RWPE1 (cell line): ENCODE measurements around the gene ASPSCR1.

Source experiments
- CTCF ChIA-PET: fragments of 350-600 bp; sonication (Branson Sonifier 250); formaldehyde crosslinking; extraction: SDS; loops from one replicate; lab custom pipeline; 2021; lab: Yijun Ruan, JAX
- POLR2A ChIA-PET: fragments of 400-600 bp; formaldehyde crosslinking; extraction: SDS; loops from one replicate; lab custom pipeline; 2020; ENCODE audit warnings: antibody characterized with exemption; ENCODE audit not compliant: low non-redundant PET; lab: Yijun Ruan, JAX
- DNase-seq: peaks from one replicate; pipeline ENCODE4 v3.0.0; 2012; ENCODE audit warnings: low spot score
- H3K27ac ChIP-seq: fragments of 450-650 bp; 2 replicates; pipeline ENCODE4 v1.5.1; 2017
- TF ChIP-seq, protein P1 (sequence below): fragments of 450-650 bp; conservative IDR thresholded peaks from 2 replicates; pipeline ENCODE4 v1.5.1; 2017; ENCODE audit warnings: low read depth, mild to moderate bottlenecking

Gene ASPSCR1

DNA sequence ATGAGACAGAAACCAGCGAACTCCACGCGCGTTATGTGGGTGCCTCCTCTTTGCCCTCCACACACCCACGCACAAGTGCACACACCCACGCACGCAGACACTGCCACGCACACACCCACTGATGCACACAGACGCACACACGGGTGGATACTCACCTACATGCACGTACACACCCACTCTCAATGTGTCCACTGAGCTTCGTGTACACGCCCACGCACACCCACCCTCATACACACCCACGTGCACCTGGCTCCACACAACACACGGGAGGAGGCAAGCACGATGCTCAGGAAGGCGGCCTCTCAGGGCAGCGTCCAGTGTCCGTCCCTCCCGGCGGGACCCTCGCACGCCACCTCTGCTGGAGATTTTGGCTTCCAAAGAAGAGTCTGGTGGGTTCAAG lies 70.0 kb downstream of the ASPSCR1 start:
- peak overlapping the region; percentile 79 for H3K27ac ChIP-seq

DNA sequence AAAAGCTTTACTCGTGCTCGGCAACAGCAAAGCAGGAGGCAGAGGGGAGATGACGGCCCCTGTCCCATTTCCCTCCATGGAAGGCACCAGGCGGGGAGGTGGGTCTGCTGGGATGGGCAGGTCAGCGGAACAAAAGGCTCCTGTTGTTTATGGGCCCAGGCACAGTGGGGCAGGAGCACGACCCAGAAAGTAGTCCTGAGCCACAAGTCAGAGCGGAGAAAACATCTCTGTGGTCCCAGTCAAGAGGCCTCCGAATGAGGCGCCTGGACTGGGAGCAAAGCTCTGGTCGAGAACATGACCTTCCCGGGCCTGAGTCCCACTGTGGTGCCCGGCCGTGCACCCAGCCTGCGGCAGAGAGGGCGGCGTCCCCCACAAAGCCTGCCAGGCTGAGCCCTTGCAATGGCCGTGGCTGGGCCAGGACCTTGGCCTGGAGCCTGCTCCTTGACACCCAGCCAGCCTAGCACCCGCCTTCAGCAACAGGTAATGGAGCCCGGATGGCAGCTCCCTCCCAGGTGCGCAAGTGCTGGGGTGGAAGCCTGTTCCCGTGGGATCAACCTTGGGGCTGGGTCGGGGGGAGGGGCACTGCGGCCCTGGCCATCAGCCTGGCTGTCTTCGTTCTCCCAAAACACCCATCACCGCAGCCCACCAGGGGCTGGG lies 70.6 kb downstream of the ASPSCR1 start:
- ChIA-PET CTCF (interaction anchor here (0.6 kb wide), 1 partner anchor 33 kb away, joined by 3 read pairs; no protein-coding TSS in a partner anchor), POLR2A (no interaction called here)
- peak overlapping the region; percentile 79 for H3K27ac ChIP-seq
- DNase-seq, result no peak
- TF ChIP-seq, protein P1, sequence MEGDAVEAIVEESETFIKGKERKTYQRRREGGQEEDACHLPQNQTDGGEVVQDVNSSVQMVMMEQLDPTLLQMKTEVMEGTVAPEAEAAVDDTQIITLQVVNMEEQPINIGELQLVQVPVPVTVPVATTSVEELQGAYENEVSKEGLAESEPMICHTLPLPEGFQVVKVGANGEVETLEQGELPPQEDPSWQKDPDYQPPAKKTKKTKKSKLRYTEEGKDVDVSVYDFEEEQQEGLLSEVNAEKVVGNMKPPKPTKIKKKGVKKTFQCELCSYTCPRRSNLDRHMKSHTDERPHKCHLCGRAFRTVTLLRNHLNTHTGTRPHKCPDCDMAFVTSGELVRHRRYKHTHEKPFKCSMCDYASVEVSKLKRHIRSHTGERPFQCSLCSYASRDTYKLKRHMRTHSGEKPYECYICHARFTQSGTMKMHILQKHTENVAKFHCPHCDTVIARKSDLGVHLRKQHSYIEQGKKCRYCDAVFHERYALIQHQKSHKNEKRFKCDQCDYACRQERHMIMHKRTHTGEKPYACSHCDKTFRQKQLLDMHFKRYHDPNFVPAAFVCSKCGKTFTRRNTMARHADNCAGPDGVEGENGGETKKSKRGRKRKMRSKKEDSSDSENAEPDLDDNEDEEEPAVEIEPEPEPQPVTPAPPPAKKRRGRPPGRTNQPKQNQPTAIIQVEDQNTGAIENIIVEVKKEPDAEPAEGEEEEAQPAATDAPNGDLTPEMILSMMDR, result no peak

More for the DNA sequence above, 70.0 kb downstream of the ASPSCR1 start:
- TF ChIP-seq, protein P1, result no peak
- ChIA-PET CTCF (no interaction called here), POLR2A (no interaction called here)
- no peak for DNase-seq

DNA sequence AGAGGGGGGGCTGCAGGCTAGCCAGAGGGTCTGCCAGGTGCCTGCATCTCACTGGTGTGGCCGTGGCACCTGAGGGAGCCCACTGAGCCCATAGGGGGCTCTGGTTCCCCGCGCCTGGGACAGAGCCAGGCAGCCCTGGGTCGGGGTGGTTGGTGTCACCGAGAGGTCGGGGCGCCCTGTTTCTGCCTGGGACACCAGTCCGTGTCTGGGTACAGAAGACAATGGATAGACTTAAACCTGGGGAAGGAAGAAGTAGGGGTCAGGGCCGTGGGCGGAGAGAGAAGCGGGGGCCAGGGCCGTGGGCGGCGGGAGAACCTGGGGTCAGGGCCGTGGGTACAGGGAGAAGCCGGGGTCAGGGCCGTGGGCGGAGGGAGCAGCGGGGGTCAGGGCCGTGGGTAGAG lies 71.1 kb downstream of the ASPSCR1 start:
- TF ChIP-seq, protein P1, result no peak
- CTCF ChIA-PET, result no interaction called here
- POLR2A ChIA-PET, result no interaction called here
- peak overlapping the region; percentile 79 for H3K27ac ChIP-seq
- DNase-seq, result no peak

DNA sequence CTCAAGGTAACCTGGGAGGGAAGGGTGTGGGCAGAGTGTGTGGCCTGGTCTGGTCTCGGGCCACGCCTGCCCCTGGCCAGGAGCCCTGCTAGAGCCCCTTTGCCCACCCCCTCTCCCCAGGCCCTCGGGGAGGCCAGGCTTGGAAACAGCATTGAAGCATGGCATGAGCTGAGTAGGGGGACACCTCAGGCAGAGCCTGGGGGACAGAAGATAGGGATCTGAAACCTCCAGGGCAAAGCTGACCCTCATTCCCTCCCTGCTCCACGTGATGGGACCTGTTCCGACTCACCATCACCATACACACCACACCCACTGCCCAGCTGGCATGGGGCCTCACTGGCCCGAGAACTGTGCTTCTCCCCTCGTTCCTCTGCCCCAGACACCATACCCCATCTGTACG lies 71.7 kb downstream of the ASPSCR1 start:
- ChIA-PET CTCF (interaction anchor here (1.0 to 2.3 kb wide), 2 partner anchors 19 to 90 kb away, joined by 4 to 8 read pairs; no protein-coding TSS in a partner anchor), POLR2A (interaction anchor here (0.6 kb wide), 1 partner anchor 10 kb away, joined by 3 read pairs; no protein-coding TSS in a partner anchor)
- no peak for DNase-seq
- H3K27ac ChIP-seq, result peak overlapping the region; percentile 79
- TF ChIP-seq, protein P1, result no peak

DNA sequence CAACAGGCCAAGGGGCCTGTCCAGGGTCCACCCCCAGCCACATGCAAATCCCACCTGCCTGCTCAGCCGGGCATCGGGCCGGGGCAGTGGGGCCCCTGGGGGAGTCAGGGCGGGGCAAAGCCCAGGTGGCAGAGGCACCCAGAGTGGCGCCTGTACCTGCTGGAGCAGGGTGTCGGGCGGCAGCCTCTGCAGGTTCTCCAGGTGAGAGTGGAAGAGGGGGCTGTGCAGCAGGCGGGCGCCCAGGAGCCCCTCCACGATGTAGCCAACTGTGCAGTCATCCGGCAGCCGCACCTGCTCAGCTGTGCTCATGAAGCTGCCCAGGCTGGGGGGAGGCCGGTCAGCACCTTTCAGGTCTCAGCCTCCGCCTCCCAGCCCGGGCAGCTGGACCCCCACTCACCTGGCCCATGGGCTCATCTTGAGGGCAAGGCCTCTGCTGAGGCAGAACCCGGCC lies 72.1 kb downstream of the ASPSCR1 start:
- ChIA-PET POLR2A (interaction anchor here (0.6 to 1.3 kb wide), 3 partner anchors 11 to 16 kb away, joined by 3 to 4 read pairs (median 3); partner anchors contain the start of genes DCXR and DUS1L), CTCF (interaction anchor here (0.6 to 2.3 kb wide), 3 partner anchors 14 to 90 kb away, joined by 3 to 8 read pairs (median 4); no protein-coding TSS in a partner anchor)
- DNase-seq, result no peak
- TF ChIP-seq, protein P1, result no peak
- H3K27ac ChIP-seq, result peak overlapping the region; percentile 79

DNA sequence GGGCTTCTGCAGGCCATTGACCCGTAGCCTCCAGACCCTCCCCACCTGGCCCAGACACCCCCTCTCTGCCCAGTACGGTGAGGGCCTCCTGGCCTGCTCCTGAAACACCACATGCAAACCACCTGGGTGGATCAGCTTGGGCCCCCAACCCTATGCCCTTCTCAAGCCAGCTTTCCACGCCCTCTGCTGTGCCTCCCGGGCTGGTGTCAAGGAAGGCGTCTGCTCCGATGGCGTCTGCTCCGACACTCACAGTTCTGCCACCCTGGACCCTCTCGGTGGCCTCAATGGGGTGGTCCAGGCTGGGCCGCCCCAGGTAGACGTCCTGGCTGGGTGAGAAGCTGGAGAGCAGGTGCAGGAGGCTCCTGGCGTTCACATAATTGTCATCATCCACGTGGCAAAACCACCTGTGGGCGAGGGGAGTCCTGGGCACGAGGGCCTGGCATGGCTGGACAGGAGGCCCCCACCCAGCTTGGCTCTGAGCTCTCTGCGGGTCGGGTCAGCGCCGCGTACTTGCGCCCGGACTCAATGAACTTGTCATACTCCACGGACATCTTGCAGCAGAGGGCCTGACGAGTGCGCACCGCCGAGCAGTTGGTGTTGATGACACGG lies 72.8 kb downstream of the ASPSCR1 start:
- CTCF ChIA-PET, result interaction anchor here (0.6 to 2.3 kb wide), 3 partner anchors 14 to 91 kb away, joined by 3 to 8 read pairs (median 4); no protein-coding TSS in a partner anchor

More for the DNA sequence above, 72.8 kb downstream of the ASPSCR1 start:
- H3K27ac ChIP-seq, result peak overlapping the region; percentile 79
- TF ChIP-seq, protein P1, result no peak
- POLR2A ChIA-PET, result interaction anchor here (0.6 to 1.3 kb wide), 3 partner anchors 13 to 16 kb away, joined by 3 to 4 read pairs (median 3); partner anchors contain the start of genes DCXR and DUS1L
- no peak for DNase-seq
